CD4-positive, alpha-beta T cell treated with Interleukin-6 at 100 ng/mL for 8 hours (primary cell): ENCODE results near the gene CACNA2D4.
"Not testable (repeated sequence)": the region's sequence is repeated elsewhere in the genome, so short reads cannot be mapped to it uniquely, and the experiment has no call there.

ENCODE experiments used
- DNase-seq: peaks from one replicate; pipeline ENCODE4 v3.0.0-alpha.2; 2020; ENCODE audit warnings: mixed read lengths, low spot score

The CACNA2D4 gene

DNA sequence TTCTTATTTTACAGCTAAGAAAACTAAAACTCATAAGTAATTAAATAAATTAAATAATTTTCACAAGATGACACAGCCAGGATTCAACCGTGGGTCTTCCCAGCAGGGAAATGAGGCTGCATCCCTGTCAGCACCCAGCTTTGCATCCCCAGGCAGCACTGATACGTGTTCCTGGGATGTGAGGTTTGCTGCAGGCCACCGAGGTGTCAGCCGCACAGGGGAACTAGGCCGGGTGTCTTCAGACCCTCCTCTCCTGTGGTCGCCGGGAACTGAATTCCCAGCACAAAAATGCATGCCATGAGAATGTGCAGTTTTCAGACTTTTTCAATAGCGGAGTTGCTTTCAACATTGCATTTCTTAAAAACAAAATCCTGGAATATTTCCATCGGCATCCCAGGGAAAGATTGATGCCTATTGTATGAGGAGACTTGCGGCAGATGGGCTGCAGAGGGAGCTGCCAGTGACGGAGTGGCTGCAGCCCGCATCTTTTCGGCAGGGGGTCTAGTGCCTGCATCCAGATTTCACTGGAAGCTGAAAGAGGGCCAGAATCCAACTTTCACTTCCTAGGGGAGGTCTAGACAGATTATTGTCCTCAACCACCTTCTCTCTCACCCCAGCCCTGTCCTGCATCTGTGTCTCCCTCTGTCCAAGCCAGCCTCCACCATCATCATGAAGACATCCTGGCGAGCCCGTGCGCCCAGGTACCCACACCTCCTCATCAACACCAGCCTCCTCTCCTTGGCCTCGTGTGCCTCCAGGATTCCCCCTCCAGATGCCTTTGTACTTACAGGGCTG, 85.5 kb downstream of the CACNA2D4 start:
- DNase-seq, result no peak

DNA sequence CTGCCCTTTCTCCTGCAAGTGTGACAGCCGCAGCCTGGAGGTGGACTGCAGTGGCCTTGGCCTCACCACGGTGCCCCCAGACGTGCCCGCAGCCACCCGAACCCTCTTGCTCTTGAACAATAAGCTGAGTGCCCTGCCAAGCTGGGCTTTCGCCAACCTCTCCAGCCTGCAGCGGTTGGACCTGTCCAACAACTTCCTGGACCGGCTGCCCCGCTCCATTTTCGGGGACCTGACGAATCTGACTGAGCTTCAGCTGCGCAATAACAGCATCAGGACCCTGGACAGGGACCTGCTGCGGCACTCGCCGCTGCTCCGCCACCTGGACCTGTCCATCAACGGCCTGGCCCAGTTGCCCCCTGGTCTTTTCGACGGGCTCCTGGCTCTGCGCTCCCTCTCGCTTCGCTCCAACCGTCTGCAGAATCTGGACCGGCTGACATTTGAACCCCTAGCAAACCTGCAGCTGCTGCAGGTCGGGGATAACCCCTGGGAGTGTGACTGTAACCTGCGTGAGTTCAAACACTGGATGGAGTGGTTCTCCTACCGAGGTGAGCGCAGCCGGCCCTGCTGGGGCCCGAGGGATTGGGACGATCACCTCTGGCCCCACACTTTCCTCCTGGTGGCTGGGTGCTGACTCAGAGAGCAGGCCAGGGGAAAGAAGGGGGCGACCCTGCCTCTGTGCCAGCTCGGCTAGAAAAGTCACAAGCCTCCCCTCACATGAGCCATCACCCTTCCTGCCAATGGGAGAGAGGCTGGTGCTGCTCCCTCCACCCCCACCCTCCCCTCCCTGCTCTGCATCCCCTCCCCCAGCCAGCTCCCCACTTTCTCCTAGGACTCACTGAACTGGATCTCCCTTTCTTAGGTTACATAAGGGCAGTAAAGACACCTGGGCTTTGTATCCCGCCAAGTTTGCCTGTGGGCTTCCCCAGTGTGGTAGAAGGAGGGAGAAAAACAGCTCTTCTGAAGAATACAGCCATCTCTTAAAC, 87.2 kb downstream of the CACNA2D4 start:
- DNase-seq, result no peak

DNA sequence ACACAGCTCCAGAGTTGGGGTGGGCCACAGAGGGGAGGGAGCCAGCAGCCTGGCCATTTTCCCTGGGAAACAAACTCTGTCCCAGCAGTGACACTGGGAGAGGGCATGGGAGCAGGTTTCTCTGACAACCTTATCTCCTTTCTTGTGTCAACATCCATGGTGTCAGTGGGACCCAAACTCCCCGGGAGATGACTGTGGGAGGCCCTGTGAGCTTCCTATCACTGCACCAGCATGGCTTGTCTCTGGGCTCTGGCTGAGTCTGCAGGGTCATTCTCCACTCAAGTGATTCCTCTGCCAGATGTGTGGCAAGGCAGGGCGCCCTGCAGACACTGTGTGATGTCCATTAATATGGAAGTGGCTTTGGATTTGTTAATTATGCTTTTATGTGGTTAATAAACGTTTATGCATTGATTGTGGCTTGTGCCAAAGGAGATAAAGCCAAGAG, 88.0 kb downstream of the CACNA2D4 start:
- DNase-seq, result no peak

DNA sequence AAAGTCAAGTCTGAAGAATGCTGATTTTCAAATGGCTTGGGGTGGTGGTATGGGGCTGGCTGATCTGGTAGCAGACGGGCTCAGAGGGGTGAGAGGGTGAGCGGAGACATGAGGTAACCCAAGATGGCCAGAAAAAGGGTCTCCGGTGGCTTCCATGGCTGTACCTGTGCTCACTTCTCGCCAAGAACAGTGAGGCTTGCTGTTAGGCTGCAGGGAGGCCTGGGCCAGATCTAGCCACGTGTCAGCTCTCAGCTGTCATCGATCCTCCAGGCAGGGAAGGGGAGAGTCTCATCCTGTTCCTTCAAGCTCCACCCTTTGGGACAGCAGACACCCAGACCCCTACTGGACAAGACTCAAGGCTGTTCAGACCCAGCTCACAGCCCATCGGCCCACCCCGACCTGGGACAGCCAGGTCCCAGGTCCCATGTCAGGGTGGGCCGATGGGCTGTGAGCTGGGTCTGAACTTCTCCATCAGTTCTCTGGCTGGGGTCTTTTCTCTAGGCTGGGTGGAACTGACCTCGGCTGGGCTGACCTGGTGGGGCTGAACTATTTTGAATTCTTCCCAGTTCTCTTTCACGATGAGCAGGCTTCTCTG, 89.0 kb downstream of the CACNA2D4 start:
- no peak for DNase-seq

DNA sequence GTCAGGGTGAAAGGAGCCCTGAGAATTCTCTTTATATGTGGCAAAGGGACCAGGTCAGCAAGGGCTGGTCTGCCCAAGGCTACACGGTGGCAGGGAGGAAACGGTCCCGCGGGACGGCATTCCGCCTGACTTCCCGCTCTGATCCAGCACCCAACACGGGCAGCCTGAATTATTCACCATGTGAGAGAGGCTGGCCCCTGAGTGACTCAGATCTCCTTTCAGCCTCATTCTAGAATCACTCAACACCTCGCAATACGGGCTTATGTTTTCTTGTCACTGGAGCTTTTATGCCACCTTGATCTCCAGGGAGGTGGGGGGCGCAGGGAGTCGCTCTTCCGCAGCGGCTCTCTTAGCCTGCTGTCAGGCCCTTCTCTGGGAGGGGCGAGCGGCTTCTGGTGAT, 89.6 kb downstream of the CACNA2D4 start:
- no peak for DNase-seq

DNA sequence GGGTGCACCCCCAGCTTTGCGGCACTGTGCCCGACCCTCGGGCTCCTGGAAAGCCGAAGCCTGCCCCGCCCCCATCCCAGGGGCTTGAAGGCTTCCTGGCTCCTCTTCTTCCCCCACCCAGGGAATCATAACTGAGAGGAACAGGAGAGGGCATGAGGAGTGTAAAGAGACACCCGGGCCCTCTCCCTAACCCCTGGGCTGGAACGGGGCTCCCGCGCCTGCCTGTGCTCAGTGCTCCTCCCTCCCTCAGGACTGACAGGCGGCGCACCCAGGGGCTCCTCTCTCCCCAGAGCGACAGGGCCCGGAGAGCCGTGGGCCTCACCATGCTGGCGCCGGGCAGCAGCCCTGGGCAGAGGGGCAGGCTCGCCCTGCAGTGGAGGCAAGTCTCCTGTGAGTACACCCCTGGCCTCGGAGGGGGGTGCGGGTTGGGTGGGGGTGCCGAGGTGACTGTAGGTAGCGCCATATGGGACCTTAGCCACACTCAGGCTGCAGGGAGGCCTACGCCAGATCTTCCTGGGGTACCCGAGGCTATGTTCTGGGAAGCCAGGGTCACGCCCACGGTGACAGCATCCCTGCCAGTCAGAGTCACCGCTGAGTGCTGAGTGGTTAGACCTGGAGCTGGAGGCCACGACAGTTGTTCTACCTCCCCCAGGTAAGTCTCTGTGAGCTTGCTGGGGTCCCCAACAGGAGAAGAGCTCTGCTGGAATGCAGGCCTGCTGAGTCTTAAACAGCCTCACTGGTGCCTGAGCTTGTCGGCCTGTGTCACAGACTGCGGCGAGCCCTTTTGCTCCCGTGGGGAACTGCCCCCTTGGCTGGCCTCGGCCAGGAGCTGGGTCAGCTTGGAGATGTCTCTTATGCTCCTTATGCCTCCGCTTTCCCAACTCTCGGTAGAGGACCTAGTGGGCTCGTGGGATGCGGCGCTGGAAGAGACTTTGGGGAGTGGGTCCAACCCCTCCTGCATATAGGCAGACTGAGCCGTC, 90.3 kb downstream of the CACNA2D4 start:
- no peak for DNase-seq

DNA sequence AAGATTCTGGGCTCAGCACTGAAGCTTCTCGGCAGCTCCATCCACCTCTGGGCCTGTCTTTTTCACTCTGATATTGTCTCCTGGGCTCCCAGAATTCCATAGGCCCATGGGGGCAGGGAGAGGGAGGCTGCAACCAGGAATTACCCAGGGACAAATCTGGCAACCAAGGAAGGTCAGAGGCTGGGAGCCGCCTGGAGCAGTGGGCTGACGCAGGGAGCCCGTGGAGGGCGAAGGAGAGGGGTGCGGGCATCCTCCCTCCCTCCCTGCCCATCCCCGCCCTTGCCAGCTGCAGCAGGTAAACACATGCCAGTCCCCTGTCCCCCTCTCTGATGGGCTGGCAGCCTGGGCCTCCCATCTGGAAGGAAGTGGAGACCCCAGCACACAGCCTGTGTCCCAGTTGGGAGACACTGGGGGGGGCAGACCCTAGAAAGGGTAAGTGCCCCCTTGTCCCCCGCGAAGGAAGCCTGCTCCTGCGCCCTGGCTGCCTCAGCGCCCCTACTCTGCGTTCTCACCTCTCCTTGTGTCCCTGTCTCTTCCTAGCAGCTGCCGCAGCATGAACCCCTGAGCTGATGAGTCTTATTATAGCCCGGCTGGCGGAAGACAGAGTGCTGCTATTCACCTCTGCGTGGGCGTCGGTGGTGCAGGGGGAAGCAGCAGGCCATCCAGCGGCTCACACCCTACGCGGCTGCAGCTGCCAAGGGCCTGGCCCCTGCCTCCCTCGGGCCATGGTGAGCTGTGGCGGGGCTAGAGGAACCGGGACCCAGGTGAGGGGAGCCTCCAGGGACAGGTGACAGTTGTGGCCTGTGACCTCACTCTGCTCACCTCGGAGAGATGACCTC, 91.4 kb downstream of the CACNA2D4 start:
- DNase-seq, result no peak

DNA sequence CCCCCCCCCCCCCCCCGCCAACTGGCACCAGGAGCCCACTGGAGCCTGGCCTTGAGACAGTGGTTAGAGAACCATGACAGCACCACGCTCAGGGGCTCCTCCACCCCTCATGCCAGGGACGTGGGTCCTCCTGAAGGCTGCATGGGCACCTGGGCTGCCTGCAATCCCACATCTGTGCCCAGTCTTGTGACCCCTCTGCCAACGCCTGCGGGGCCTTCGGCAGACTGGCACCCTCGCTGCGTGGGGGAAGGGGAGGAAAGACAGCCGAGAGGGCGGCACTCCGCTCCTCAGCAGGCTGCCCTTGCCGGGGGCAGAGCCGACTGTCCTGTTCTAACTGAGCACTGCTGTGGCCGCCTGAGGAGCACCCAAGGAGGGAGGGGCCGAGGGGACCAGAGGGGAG, 92.1 kb downstream of the CACNA2D4 start:
- no peak for DNase-seq

DNA sequence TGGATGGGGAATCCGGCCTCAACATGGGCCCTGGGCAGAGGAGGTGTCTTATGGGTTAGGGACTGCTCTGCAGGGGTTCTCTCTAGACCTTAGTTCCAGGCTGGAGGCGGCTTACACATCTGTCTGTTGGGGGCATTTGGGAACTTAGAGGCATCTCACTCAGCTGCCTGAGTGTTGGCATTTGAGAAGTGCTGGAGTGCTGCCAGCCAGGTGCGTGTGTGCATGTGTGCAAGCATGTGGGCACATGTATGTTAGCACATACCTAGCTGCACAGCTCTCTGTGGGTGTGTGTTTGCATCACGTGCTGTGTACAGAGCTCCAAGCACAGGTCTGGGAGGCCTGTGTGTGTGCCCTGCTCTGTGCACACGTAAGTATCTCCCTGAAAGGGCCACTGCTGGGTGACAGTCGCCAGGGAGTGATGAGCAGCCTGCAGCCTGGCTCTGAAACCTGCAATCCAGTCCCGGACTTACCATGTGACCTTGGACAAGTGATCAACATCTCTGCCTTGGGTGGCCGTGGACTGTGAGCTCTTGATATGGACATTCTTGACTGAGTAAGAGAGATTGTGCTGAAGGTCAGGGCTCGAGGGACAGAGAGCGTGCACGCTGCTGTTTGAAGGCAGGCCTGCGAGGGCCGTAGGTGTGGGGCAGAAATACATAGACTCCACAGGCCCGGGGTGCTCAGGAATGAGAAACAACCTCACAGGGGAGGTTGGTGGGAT, 92.9 kb downstream of the CACNA2D4 start:
- DNase-seq, result no peak

DNA sequence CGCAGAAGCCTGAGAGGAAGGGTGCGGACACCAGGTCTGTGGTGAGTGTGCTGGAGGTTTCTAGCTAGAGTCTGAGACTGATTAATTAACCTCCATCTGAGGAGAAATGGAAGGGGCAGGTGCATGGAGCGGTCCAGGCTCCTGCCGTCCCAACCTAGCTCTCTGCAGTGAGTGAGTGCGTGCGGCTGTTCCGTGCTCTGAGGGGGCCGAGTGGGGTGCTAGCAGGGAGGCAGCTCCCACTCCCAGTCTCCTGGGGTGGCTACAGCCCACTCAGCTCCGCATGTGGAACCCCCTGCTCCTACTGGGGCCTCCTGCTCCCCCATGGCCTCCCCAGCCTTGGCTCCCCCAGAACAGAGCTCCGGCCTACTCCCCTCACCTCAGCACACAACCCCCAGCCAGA, 95.2 kb downstream of the CACNA2D4 start:
- DNase-seq, result no peak

DNA sequence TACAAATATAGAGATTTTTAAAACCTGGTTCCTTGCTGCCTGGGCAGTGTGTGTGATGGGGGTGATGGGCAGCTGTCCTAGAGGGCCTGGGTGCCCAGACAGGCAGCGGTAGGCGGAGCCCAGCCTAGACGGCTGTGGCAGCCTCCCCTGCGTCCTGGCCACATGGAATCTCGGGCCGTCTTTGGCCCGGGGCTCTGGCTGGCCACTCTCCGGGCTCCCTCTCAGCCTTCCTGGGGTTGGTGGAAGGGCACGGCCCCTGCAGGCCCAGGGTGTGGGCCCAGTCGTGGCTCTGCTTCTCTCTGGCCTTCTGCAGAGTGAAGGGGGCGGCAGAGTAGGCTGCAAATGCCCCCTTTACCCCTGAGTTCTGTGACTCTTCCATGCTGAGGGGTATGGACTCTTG, 95.8 kb downstream of the CACNA2D4 start:
- no peak for DNase-seq

DNA sequence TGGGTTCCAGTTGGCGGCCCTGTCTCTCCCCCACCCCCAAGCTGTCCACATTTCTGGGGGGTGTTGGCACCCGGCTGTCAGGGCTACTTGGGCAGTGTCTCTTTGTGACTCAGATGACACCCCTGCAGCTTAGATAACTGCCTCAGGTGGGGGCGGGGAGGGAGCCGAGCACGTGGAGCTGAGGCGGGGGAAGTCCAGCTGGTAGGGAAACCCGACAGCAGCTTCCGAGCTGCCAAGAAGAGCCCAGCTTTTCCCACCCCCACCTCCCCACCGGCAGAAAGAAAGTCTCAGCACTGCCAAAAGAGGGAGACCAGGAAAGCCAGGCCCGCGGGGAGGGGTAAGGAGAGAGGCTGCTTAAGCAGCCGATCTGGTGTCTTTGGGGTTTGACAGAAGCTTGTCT, 96.6 kb downstream of the CACNA2D4 start:
- no peak for DNase-seq

DNA sequence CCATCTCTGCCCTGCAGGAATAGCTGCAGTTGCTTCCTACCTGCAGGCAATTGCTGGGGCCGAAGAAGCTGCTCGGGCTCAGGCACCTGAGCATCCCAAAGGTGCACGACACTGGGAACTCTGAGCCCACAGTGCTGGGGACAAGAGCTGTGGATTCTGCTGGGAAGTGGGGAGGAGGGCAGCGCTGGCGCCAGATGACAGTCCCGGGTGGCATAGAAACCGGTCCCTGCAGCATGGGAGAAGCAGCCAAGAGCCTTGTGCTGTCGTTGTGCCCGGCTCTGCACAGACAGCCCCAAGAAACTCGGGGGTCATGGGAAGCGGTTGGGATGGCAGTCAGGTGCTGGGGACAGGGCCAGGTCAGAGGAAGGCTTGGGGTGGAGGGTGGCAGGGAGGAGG, 97.6 kb downstream of the CACNA2D4 start:
- no peak for DNase-seq

DNA sequence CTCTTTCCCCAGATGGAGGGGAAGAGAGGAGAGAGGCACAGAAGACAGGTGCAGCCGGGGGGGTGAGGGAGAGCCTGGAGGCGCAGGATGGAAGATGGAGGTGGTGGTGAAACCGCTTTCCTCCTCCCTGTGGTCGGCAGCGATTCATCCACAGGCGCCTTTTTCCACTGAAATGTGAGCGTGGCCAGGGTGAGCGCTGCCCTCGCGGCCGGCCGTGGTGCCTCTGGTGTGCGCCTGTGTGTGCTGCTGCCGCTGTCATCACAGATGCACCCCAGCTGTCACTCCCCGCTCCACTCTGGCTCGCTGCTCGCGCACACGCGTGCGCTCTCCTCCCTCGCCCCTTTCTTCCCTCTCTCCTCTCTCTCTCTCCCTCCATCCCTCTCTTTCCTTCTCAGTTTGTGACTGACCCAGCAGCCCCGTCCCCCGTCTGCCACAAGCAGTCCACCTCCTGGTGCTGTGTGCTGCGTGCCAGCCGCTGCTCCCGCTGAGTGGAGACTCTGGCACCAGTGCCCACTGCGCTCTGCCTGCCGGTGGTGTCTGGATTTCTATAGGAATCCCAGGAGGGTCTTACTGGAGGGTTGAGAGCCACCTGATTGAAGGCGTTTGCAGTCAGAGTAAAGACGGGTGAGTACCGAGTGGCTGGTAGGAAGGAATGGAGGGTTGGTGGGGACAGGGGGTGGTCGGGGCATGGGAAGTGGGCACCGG, 98.1 kb downstream of the CACNA2D4 start, which contains the start of gene LRTM2:
TSS of gene LRTM2 (plus strand) at position 375 of the 705 bp plus-strand sequence. CDS start 7,584 bp downstream, outside the sequence.
- DNase-seq, result no peak

DNA sequence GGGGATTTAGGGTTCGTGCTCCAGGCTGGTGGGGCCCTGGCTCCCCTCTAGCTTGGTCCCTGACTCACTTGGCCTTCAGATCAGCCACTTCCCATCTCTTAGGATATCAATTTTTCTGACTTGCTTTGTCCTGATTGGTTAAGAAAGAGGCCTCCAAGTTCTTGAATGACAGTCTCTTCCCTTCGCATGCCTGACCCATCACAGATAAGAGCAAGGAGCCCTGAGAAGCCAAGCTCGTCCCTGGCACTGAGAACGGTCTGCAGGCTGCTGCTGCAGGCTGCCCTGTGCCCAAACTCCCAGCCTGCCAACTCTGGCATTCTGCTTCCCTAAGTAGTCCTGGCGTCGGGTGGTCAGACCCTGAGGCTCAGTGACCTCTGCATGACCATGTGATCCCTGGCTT, 98.9 kb downstream of the CACNA2D4 start:
- no peak for DNase-seq

DNA sequence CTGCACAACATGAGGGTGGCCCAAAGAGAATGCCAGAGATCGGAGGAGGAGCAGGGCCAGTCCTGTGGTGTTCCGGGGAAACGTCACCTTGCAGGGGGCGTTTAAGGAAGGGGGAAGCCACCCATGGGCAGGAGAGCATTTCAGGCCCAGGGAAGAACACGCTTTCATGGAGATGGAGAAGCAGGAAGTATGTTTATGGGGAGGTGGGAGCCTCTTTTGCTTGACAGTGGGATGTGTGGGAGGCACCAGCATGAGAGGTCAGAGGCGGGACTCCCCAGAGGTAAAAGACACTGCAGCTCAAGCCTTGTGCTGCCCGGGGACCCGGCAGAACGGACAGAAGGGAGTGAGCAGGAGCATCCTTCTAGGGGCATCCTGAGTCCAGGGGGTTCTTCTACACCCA, 99.4 kb downstream of the CACNA2D4 start:
- no peak for DNase-seq

DNA sequence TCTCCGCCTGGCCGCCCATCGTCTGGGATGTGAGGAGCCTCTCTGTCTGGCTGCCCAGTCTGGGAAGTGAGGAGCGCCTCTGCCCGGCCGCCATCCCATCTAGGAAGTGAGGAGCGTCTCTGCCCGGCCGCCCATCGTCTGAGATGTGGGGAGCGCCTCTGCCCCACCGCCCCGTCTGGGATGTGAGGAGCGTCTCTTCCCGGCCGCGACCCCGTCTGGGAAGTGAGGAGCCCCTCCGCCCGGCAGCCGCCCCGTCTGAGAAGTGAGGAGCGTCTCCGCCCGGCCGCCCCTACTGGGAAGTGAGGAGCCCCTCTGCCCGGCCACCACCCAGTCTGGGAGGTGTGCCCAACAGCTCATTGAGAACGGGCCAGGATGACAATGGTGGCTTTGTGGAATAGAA, 100.5 kb downstream of the CACNA2D4 start:
- not testable (repeated sequence) for DNase-seq

DNA sequence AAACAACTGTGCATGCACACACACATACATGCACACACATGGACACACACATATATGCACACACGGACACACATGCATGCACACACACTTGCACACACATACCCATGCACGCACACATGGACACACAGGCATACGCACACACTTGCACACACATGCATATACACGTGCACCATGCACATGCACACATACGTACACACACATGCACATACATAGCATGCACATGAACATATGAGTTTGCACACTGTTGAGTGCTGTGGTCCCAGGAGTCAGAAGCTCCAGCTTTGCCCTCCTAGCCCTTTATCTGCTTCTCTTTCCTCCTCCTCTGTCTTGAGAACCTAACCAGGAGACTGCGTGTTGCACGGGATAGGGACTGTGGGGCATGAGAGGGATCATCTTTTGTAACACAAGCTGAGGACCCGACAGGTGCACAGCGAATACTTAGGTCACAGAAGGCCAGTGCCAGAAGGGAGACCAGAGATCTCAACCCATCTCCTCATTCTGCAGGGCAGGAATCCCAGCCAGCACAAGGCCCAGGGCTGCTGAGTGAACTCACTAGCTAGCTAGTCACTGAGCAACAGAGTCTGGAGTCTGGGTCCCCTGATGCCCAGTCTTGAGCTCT, 101.6 kb downstream of the CACNA2D4 start:
- no peak for DNase-seq
